Upper lobe of right lung (tissue), 1 donor: ENCODE data around the gene PMEPA1. TPM values are rescaled to one million over a fixed set of nuclear protein-coding genes. Genes with fewer than 3 reads are reported as not detected.
A peak's percentile ranks its signal among the peaks of the same experiment; 100 is the strongest.

Experiments used
- ATAC-seq: fragments of 200-7000 bp; cut with Tn5 transposase; one replicate; pipeline ENCODE4 v1.9.1; 2020; ENCODE audit warnings: mild to moderate bottlenecking, moderate library complexity
- DNase-seq: peaks from one replicate; pipeline ENCODE4 v3.0.0-alpha.2; 2020
- H3K27ac ChIP-seq: fragments of 200-600 bp; one replicate; pipeline ENCODE4 v1.8.0; 2022
- H3K27me3 ChIP-seq: fragments of 200-600 bp; one replicate; pipeline ENCODE4 v1.8.0; 2022; ENCODE audit warnings: mild to moderate bottlenecking
- H3K36me3 ChIP-seq: fragments of 200-600 bp; one replicate; pipeline ENCODE4 v1.8.0; 2022
- H3K4me1 ChIP-seq: fragments of 200-600 bp; one replicate; pipeline ENCODE4 v1.8.0; 2022
- H3K4me3 ChIP-seq: fragments of 200-600 bp; one replicate; pipeline ENCODE4 v1.8.0; 2022; ENCODE audit warnings: mild to moderate bottlenecking
- H3K9me3 ChIP-seq: fragments of 200-600 bp; one replicate; pipeline ENCODE4 v1.8.0; 2022
- CTCF ChIP-seq: fragments of 200-600 bp; IDR thresholded peaks from one replicate; pipeline ENCODE4 v1.8.0; 2022; ENCODE audit warnings: antibody characterized with exemption
- intact Hi-C: fragments of 100-400 bp; cut with DNase I; formaldehyde crosslinking; loops from one replicate; pipeline ENCODE4 v1.11.0; 2022
- total RNA-seq: library from RNA; stranded (reverse); fragmentation: NEBNext Ultra II Directional; extraction: Animal tissue kit (Norgen Biotek cat#: 25700); gene quantifications from one replicate; pipeline ENCODE4 v1.2.1, GENCODE V29; 2021
- donor health status: DM: no; HTN: yes; CAD: no; lungs with severe emphysema.

Gene PMEPA1
- total RNA-seq, 1 donor from 2014 or later: 49.1 TPM

GRCh38 chr20:57697543-57697942 lies 12.3 kb downstream of the PMEPA1 start:
- no peak for TF ChIP-seq CTCF
- Histone ChIP-seq H3K9me3 (no peaks in the 10 kb centered on the region), H3K36me3 (no peaks in the 10 kb centered on the region), H3K27me3 (no peaks in the 10 kb centered on the region), H3K27ac (no peak overlapping the region), H3K4me3 (no peak overlapping the region), H3K4me1 (peaks cover 13% of the 10 kb centered on the region)
- ATAC-seq: no peak
- no peak for DNase-seq
- intact Hi-C loops: no loop called here

GRCh38 chr20:57696401-57696961 lies 13.3 kb downstream of the PMEPA1 start:
- H3K27ac ChIP-seq: no peak overlapping the region
- no peaks in the 10 kb centered on the region for H3K9me3 ChIP-seq
- no peak overlapping the region for H3K4me3 ChIP-seq
- H3K27me3 ChIP-seq: no peaks in the 10 kb centered on the region
- TF ChIP-seq CTCF: no peak
- no peak for DNase-seq
- intact Hi-C loops: no loop called here
- H3K36me3 ChIP-seq: no peaks in the 10 kb centered on the region
- peaks cover 13% of the 10 kb centered on the region for H3K4me1 ChIP-seq
- ATAC-seq: no peak

GRCh38 chr20:57695940-57696339 lies 13.9 kb downstream of the PMEPA1 start:
- H3K4me1 ChIP-seq: peaks cover 13% of the 10 kb centered on the region
- no peak for ATAC-seq
- DNase-seq: no peak
- no peak overlapping the region for H3K4me3 ChIP-seq
- TF ChIP-seq CTCF: no peak
- intact Hi-C loops: no loop called here
- H3K27ac ChIP-seq: no peak overlapping the region
- no peaks in the 10 kb centered on the region for H3K36me3 ChIP-seq
- H3K27me3 ChIP-seq: no peaks in the 10 kb centered on the region
- no peaks in the 10 kb centered on the region for H3K9me3 ChIP-seq

- DNase-seq: peak; percentile 82
- Histone ChIP-seq H3K4me1 (peaks cover 13% of the 10 kb centered on the region), H3K4me3 (no peak overlapping the region), H3K27ac (peak overlapping the region; percentile 17), H3K36me3 (no peaks in the 10 kb centered on the region), H3K9me3 (no peaks in the 10 kb centered on the region), H3K27me3 (no peaks in the 10 kb centered on the region)
- TF ChIP-seq CTCF: no peak
- ATAC-seq: peak; percentile 79
- intact Hi-C loops: no loop called here
These were observed 14.8 kb downstream of the PMEPA1 start for GRCh38 chr20:57695012-57695411.

- ATAC-seq (no peak), DNase-seq (no peak)
- H3K9me3 ChIP-seq: no peaks in the 10 kb centered on the region
- intact Hi-C loops: no loop called here
- H3K4me1 ChIP-seq: peaks cover 18% of the 10 kb centered on the region
- no peaks in the 10 kb centered on the region for H3K27me3 ChIP-seq
- H3K4me3 ChIP-seq: no peak overlapping the region
- H3K27ac ChIP-seq: peak overlapping the region; percentile 17
- no peaks in the 10 kb centered on the region for H3K36me3 ChIP-seq
- no peak for TF ChIP-seq CTCF
These were observed 15.3 kb downstream of the PMEPA1 start for GRCh38 chr20:57694481-57694880.
